ENCODE results near the gene OSBPL1A. TPM values are rescaled to one million over a fixed set of nuclear protein-coding genes. Genes with fewer than 3 reads are reported as not detected.

Gene OSBPL1A
- total and polyA plus RNA-seq, 2 of the 8 experiments (the other 6 are each of a cell fraction or from before 2014, with no cell fraction given): 53.2 to 74.9 TPM

GRCh38 chr18:24230766-24231165, 166.9 kb downstream of the OSBPL1A start:
- WGBS, 2 experiments (ENCODE audit: extremely low coverage in 1 of 2, insufficient coverage in 1 of 2, insufficient read length in 1 of 2, insufficient replicate concordance in 2 of 2, low coverage in 1 of 2, low lambda C conversion rate in 2 of 2, missing lambda C conversion rate in 1 of 2): 91% methylated on average over 5 of the region's 5 CpGs; no CpG with 5 or more reads in 1 of the 2 experiments
- TF ChIP-seq ASH2L (IDR thresholded peaks at IDR 0.05; ENCODE audit: low read length): no peak
- no peak for TF ChIP-seq KDM4A (IDR thresholded peaks at IDR 0.05; ENCODE audit: low read depth, low read length, severe bottlenecking)
- no peak for TF ChIP-seq POLR2AphosphoS5 (IDR thresholded peaks at IDR 0.05; ENCODE audit: low read depth, low read length)
- TF ChIP-seq YY1 (IDR thresholded peaks at IDR 0.05; ENCODE audit: low read depth, low read length): no peak

More at GRCh38 chr18:24230766-24231165, 166.9 kb downstream of the OSBPL1A start:
- Histone ChIP-seq H2BK15ac (ENCODE audit: low read length) (no peak overlapping the region), H3K4me3 (ENCODE audit: extremely low read depth in 1 of 4, insufficient read depth in 2 of 4, low read depth in 3 of 4, low read length in 4 of 4) (no peak overlapping the region), H3K79me1 (ENCODE audit: low read depth, low read length) (no peaks in the 10 kb centered on the region), H3K4me2 (ENCODE audit: insufficient read depth in 1 of 2, low read depth in 2 of 2, low read length in 2 of 2) (no peak overlapping the region), H2AFZ (ENCODE audit: low read length) (no peak overlapping the region), H3K18ac (ENCODE audit: extremely low read depth, low read length) (no peak overlapping the region), H4K91ac (replicated peaks; ENCODE audit: insufficient read length, low read length) (no peak overlapping the region), H2BK5ac (ENCODE audit: low read depth, low read length) (no peak overlapping the region), H4K8ac (ENCODE audit: extremely low read depth, insufficient read depth, low read length) (no peak overlapping the region), H3K23me2 (ENCODE audit: low read depth, low read length) (no peaks in the 10 kb centered on the region), H3K36me3 (ENCODE audit: control insufficient read depth in 2 of 4, insufficient read depth in 4 of 4, low read length in 3 of 4) (peaks cover 0 to 4% (median 0%) of the 10 kb centered on the region in 4 experiments; a peak in 1 of 8 replicates), H4K20me1 (replicated peaks in 1 of 2; ENCODE audit: control insufficient read depth in 1 of 2, insufficient read depth in 2 of 2, low read length in 2 of 2) (peaks cover 0 to 1% of the 10 kb centered on the region in 2 experiments), H3K79me2 (ENCODE audit: control insufficient read depth in 1 of 2, insufficient read depth in 2 of 2, low read length in 2 of 2) (peaks cover 0 to 7% of the 10 kb centered on the region in 2 experiments; a peak in 1 of 4 replicates), H3K9me3 (ENCODE audit: insufficient read depth in 2 of 2, low read depth in 1 of 2, low read length in 1 of 2) (no peaks in the 10 kb centered on the region), H3K4me1 (replicated peaks in 1 of 4; ENCODE audit: control insufficient read depth in 3 of 4, insufficient read depth in 4 of 4, low read length in 3 of 4) (peaks cover 4 to 22% (median 8%) of the 10 kb centered on the region in 4 experiments), H2BK20ac (ENCODE audit: low read length) (no peak overlapping the region), H3K27me3 (replicated peaks in 1 of 4; ENCODE audit: control insufficient read depth in 3 of 4, extremely low read depth in 1 of 4, insufficient read depth in 3 of 4, low read length in 3 of 4) (no peaks in the 10 kb centered on the region), H3K23ac (ENCODE audit: insufficient read length) (no peak overlapping the region), H3K9ac (replicated peaks in 1 of 4; ENCODE audit: extremely low read depth in 1 of 4, low read depth in 3 of 4, low read length in 3 of 4) (no peak overlapping the region), H3K14ac (ENCODE audit: insufficient read length) (no peak overlapping the region), H2BK12ac (ENCODE audit: low read depth, low read length) (no peak overlapping the region), H2AK5ac (ENCODE audit: low read depth, low read length) (no peak overlapping the region), H3K4ac (replicated peaks; ENCODE audit: insufficient read length, low read depth, low read length) (no peak overlapping the region), H2BK120ac (replicated peaks; ENCODE audit: low read depth, low read length) (no peak overlapping the region), H4K5ac (ENCODE audit: insufficient read length, low read depth, low read length) (no peak overlapping the region), H3K56ac (replicated peaks; ENCODE audit: insufficient read length, low read depth, low read length) (no peak overlapping the region), H3K27ac (ENCODE audit: low read depth, low read length) (no peak overlapping the region)
- DNase-seq (ENCODE audit: low read depth in 1 of 2, low spot score in 2 of 2) (no peak), FAIRE-seq (no peak)
- POLR2A ChIA-PET (ENCODE audit: partially characterized antibody): no interaction called here
- CTCF ChIA-PET (ENCODE audit: partially characterized antibody): no interaction called here
